GM15510 (cell line): Measurements from ENCODE around the gene DOCK7.

Source experiments
- POLR2A ChIP-seq: IDR thresholded peaks from 3 replicates; pipeline ENCODE4 v1.6.1; 2011; ENCODE audit warnings: borderline replicate concordance; ENCODE audit not compliant: insufficient read length; ENCODE audit errors: extremely low read depth

Gene DOCK7

DNA sequence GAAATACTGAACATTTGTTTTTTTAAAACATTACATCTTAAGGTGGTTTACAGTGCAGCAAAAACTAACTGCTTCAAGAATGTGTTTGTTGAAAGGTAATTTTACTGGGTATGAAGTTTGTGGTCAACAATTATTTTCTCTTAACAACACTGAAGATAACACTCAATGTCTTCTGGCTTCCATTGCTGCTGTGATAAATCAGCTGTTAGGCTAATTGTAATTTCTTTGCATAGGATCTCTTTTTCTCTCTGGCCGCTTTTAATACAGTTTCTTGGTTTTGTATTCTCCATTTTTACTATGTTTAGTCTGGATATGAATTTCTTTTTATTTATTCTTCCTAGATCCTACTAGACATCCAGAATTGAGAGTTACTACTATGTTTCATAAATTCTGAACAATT is 44.9 kb downstream of the DOCK7 start:
- TF ChIP-seq POLR2A = no peak

GRCh38 chr1:62637392-62638105 is 50.6 kb downstream of the DOCK7 start:
- TF ChIP-seq POLR2A = no peak

DNA sequence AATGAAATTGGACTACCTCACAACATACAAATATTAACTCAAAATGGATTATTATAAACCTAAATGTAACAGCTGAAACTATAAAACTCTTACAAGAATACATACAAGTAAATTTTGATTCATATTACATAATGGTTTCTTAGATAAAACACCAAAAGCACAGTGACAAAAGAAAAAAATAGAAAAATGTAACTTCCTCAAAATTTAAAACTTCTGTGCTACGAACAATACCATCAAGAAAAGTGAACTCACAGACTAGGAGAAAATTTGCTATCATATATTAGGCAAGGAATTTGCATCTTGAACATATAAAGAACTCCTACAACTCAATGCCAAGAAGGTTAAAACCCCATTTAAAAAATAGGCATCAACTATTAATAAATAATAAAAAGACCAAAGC is 59.7 kb downstream of the DOCK7 start:
- TF ChIP-seq POLR2A = no peak

GRCh38 chr1:62625415-62625814 is 62.8 kb downstream of the DOCK7 start:
- no peak for TF ChIP-seq POLR2A

DNA sequence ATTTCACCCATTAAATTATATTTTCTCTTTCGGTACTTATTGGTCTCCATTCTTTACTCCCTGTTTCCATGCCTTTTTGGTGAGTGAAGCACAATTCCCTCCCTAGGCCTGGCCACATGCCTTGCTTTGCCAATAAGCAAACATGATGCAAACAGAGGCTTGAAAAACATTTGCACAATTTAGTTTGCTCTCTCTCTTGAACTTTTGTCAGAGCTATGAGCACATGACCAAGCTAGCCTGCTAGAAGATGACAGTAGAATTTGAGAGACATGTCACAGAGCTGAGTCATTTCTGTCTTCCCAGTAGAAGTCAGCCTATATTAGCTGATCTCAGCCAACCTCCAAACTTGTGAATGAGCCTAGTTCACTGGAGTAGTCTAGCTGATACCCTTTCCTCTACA is 66.3 kb downstream of the DOCK7 start:
- no peak for TF ChIP-seq POLR2A

DNA sequence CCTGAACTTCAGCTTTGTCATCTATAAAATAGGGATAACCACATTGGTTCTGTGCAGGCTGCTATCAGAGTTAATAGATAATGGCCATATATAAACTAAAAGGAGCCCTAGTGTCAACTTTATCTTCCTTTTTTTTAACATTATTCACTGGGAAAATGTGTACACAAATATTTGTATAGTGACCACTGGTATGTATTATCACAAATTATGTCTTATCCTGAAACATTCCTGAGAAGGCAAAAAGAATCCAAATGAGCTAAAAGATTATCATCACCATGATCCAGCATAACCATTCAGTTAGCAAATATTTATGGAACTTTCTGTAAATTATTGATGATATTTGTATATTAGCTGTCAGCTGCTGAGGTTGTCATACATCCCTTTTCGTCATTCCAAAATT is 74.3 kb downstream of the DOCK7 start:
- TF ChIP-seq POLR2A = no peak

- TF ChIP-seq POLR2A = no peak
Measured at GRCh38 chr1:62613325-62613727, 74.9 kb downstream of the DOCK7 start.

GRCh38 chr1:62612770-62613169 is 75.4 kb downstream of the DOCK7 start:
- TF ChIP-seq POLR2A = no peak

DNA sequence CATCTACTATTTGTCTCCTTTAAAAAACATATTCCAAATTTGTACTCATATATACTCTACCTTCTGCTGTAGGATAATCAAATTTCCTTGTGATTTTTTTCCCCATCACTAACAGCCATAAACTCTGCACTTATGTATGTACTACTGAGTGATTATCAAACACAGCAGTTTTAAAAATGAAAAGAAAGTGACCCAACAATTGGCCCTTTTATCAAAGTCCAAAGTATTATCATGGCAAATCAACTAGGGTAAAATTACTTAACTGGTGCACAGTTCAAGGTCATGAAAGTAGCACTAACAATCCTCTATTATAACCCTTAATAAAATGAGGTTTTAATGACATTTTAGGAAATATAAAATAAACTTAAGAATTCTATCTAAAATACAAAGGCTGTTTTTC is 79.3 kb downstream of the DOCK7 start:
- no peak for TF ChIP-seq POLR2A

DNA sequence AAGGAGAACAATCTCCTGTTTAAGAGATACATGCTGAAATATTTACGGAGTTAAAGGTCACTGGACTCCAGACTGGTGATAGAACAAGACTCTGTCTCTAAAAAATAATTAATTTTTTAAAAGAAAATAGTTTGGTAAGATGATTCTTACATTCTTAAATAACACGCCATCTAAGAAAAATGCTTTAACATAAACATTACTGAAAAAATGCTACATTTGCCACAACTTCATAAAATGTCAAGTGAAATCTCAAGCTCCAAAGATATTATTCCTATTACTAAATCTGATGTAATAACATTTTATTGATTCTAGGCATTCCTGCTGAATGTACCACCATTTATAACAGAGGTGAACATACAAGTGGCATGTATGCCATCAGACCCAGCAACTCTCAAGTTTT is 86.7 kb downstream of the DOCK7 start:
- no peak for TF ChIP-seq POLR2A

DNA sequence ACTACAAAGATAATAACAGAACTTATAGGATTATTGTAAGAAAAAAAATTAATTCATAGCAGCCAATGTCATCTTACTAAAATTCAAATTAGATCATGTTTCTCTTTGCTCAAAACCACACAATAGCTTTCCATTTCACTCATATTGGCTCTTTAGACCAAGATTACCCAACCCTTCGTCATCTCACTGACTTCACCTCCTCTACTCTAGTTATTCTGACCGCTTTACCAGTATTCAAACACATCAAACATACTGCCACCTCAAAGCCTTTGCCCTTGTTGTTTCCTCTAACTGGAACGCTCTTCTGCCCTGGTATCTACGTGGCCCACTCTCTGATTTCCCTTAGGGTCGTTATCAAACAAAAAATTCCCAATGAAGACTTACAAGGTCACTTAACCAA is 89.1 kb downstream of the DOCK7 start:
- TF ChIP-seq POLR2A = no peak

GRCh38 chr1:62597281-62597680 is 90.9 kb downstream of the DOCK7 start, which contains the start of gene ANGPTL3:
Gene ANGPTL3, plus strand, starts transcription at chr1:62597520. Its CDS starts 47 bp downstream, at chr1:62597567.
- TF ChIP-seq POLR2A = no peak

- no peak for TF ChIP-seq POLR2A
Measured at GRCh38 chr1:62595647-62596046, 92.5 kb downstream of the DOCK7 start.

- no peak for TF ChIP-seq POLR2A
Measured at GRCh38 chr1:62593825-62594394, 94.3 kb downstream of the DOCK7 start.

- TF ChIP-seq POLR2A = no peak
Measured at GRCh38 chr1:62590970-62591368, 97.2 kb downstream of the DOCK7 start.

GRCh38 chr1:62590255-62590969 is 97.8 kb downstream of the DOCK7 start:
- TF ChIP-seq POLR2A = no peak
